GM12878 (cell line): ENCODE results near the gene TYRP1. TPM values are rescaled to one million over a fixed set of nuclear protein-coding genes. Genes with fewer than 3 reads are reported as not detected.
"Not testable (repeated sequence)": the region's sequence is repeated elsewhere in the genome, so short reads cannot be mapped to it uniquely, and the experiment has no call there.

Experiments
- ATAC-seq: fragments of 200-7000 bp; cut with Tn5 transposase; 3 replicates; pipeline ENCODE4 v1.9.1; 2020; ENCODE audit warnings: mild to moderate bottlenecking, moderate library complexity
- BruUV-seq: library from RNA; stranded (reverse); fragments of 400-500 nt; replicated peaks from 2 replicates; lab custom pipeline; 2021; lab: Mats Ljungman, UMichigan
- CTCF ChIA-PET: fragments of 300-600 bp; sonication (Branson Sonifier 250); formaldehyde crosslinking; extraction: SDS; loops from one replicate; lab custom pipeline; 2021; ENCODE audit warnings: inconsistent platforms; lab: Yijun Ruan, JAX
- POLR2A ChIA-PET: fragments of 350-600 bp; formaldehyde crosslinking; extraction: SDS; loops from one replicate; lab custom pipeline; 2021; ENCODE audit warnings: inconsistent platforms; lab: Charles Lee
- RAD21 ChIA-PET: fragments of 300-600 bp; sonication (Branson Sonifier 250); formaldehyde crosslinking; loops from one replicate; lab custom pipeline; 2023; ENCODE audit warnings: antibody characterized with exemption; ENCODE audit not compliant: unreplicated experiment; lab: Charles Lee
- SMC1A ChIA-PET: fragments of 300-600 bp; sonication (Branson Sonifier 250); formaldehyde crosslinking; loops from one replicate; lab custom pipeline; 2023; ENCODE audit not compliant: unreplicated experiment, uncharacterized antibody; lab: Charles Lee
- DNase-seq: peaks from one replicate; pipeline ENCODE4 v3.0.0-alpha.2; 2011; ENCODE audit warnings: low read depth, low spot score
- FAIRE-seq: peaks from 3 replicates; lab custom pipeline; 2011; peaks lifted over from hg19 to GRCh38; lab: Jason Lieb, UNC
- H2AFZ ChIP-seq: 2 replicates; pipeline ENCODE4 v1.6.0; 2011; ENCODE audit warnings: low read depth, low read length, control low read depth; ENCODE audit not compliant: control insufficient read depth
- H3K27ac ChIP-seq: 2 replicates; pipeline ENCODE4 v1.5.1; 2011; ENCODE audit warnings: control low read depth; ENCODE audit not compliant: control insufficient read depth, insufficient read depth
- H3K27me3 ChIP-seq, 2 experiments: replicated peaks in 1 of 2; 2 replicates each; pipeline versions ENCODE4 v1.6.0 to v1.6.1; 2011; ENCODE audit warnings: low read length in 1 of 2; ENCODE audit not compliant: control insufficient read depth in 2 of 2, insufficient read depth in 2 of 2
- H3K36me3 ChIP-seq, 2 experiments: 2 replicates each; pipeline ENCODE4 v1.5.1; 2011; ENCODE audit warnings: low read length in 1 of 2; ENCODE audit not compliant: control insufficient read depth in 2 of 2, insufficient read depth in 2 of 2
- H3K4me1 ChIP-seq: 2 replicates; pipeline ENCODE4 v1.6.1; 2011; ENCODE audit warnings: mild to moderate bottlenecking, low read length, moderate library complexity, mixed read lengths; ENCODE audit not compliant: control insufficient read depth, insufficient read depth
- H3K4me2 ChIP-seq: 2 replicates; pipeline ENCODE4 v1.6.0; 2011; ENCODE audit warnings: control low read depth; ENCODE audit not compliant: control insufficient read depth, insufficient read depth
- H3K4me3 ChIP-seq: fragments of 200-600 bp; sonication (generic); 2 replicates; pipeline ENCODE4 v1.5.1; 2016
- H3K79me2 ChIP-seq: 2 replicates; pipeline ENCODE4 v1.6.0; 2011; ENCODE audit warnings: low read length; ENCODE audit not compliant: control insufficient read depth, insufficient read depth
- H3K9ac ChIP-seq: 2 replicates; pipeline ENCODE4 v1.8.0; 2011; ENCODE audit warnings: low read length, control low read depth, mixed read lengths; ENCODE audit not compliant: control insufficient read depth, insufficient read depth
- H3K9me3 ChIP-seq: replicated peaks from 3 replicates; pipeline ENCODE4 v1.5.1; 2011; ENCODE audit warnings: mild to moderate bottlenecking, low read length; ENCODE audit not compliant: control insufficient read depth, insufficient read depth
- H4K20me1 ChIP-seq: 2 replicates; pipeline ENCODE4 v1.6.0; 2011; ENCODE audit not compliant: control insufficient read depth, insufficient read depth
- ATF7 ChIP-seq: fragments of 450-650 bp; IDR thresholded peaks from 2 replicates; pipeline ENCODE4 v1.6.1; 2016; ENCODE audit warnings: low read depth, mild to moderate bottlenecking
- HDAC6 ChIP-seq: fragments of 200-600 bp; sonication (generic); IDR thresholded peaks from one replicate; pipeline ENCODE4 v1.8.0; 2017; ENCODE audit warnings: antibody characterized with exemption; ENCODE audit not compliant: unreplicated experiment
- NFIC ChIP-seq: IDR thresholded peaks from 2 replicates; pipeline ENCODE4 v1.6.1; 2012; ENCODE audit warnings: low read depth, mild to moderate bottlenecking, inconsistent platforms, low read length, moderate library complexity
- NFXL1 ChIP-seq: fragments of 450-650 bp; IDR thresholded peaks from 2 replicates; pipeline ENCODE4 v1.6.1; 2017; ENCODE audit warnings: antibody characterized with exemption, mild to moderate bottlenecking, borderline replicate concordance
- NFYB ChIP-seq: IDR thresholded peaks from 2 replicates; pipeline ENCODE4 v1.6.1; 2011; ENCODE audit warnings: low read depth, mild to moderate bottlenecking, low read length, improper control_type of control experiment, moderate library complexity; ENCODE audit not compliant: insufficient read depth
- POLR2AphosphoS5 ChIP-seq: IDR thresholded peaks from 2 replicates; pipeline ENCODE4 v1.6.1; 2011; ENCODE audit warnings: mild to moderate bottlenecking, low read length, inconsistent platforms
- SMAD1 ChIP-seq: fragments of 450-650 bp; IDR thresholded peaks from 2 replicates; pipeline ENCODE4 v1.6.1; 2018; ENCODE audit warnings: mild to moderate bottlenecking, low read depth; ENCODE audit not compliant: partially characterized antibody
- SMC3 ChIP-seq: IDR thresholded peaks from 2 replicates; pipeline ENCODE4 v1.6.1; 2011; ENCODE audit warnings: low read length, improper control_type of control experiment, borderline replicate concordance
- SUPT20H ChIP-seq: IDR thresholded peaks from 2 replicates; pipeline ENCODE4 v1.6.1; 2011; ENCODE audit warnings: low read depth, mild to moderate bottlenecking, low read length, moderate library complexity, borderline replicate concordance; ENCODE audit not compliant: control insufficient read depth
- WRNIP1 ChIP-seq: IDR thresholded peaks from 2 replicates; pipeline ENCODE4 v1.6.1; 2011; ENCODE audit warnings: low read depth, low read length, improper control_type of control experiment, borderline replicate concordance
- YY1 ChIP-seq: IDR thresholded peaks from 2 replicates; pipeline ENCODE4 v1.6.1; 2011; ENCODE audit warnings: low read depth, mild to moderate bottlenecking, low read length
- ZNF687 ChIP-seq: fragments of 450-650 bp; IDR thresholded peaks from 2 replicates; pipeline ENCODE4 v1.6.1; 2017; ENCODE audit warnings: mild to moderate bottlenecking, moderate library complexity
- ZSCAN29 ChIP-seq: fragments of 450-650 bp; IDR thresholded peaks from 2 replicates; pipeline ENCODE4 v1.6.1; 2017; ENCODE audit warnings: mild to moderate bottlenecking, moderate library complexity
- WGBS: methylation state at CpG from one replicate; pipeline ENCODE4 v1.1.6; 2016; ENCODE audit warnings: low lambda C conversion rate; ENCODE audit not compliant: insufficient replicate concordance, insufficient coverage; ENCODE audit errors: missing lambda C conversion rate; 5-methylcytosine and 5-hydroxymethylcytosine counted together
- in situ Hi-C: fragments of 300-500 bp; cut with MboI; formaldehyde crosslinking; loops from 9 replicates; pipeline ENCODE4 v1.14.3; 2018; ENCODE audit warnings: mixed read lengths
- intact Hi-C: fragments of 100-400 bp; cut with micrococcal nuclease; formaldehyde crosslinking; loops from one replicate; pipeline ENCODE4 v1.14.2; 2022; ENCODE audit not compliant: unreplicated experiment
- polyA plus RNA-seq, 11 experiments: library from polyadenylated mRNA; depleted of rRNA in 4 of 11; unstranded in 6 of 11; stranded (reverse) in 5 of 11; fragments of >200 nt; fragmentation: Nextera tagmentation in 4 of 11; fragmentation: Illumina TruSeq in 1 of 11; extraction: Ambion mirVana in 4 of 11; extraction: Trizol in 1 of 11; gene quantifications; 1 replicate in 1 of 11; 2 replicates in 10 of 11; pipeline versions ENCODE4 v1.2.1 to v1.2.3, GENCODE V29; 2011 to 2016; ENCODE audit warnings: inconsistent platforms in 2 of 11, missing spikeins in 2 of 11, low read depth in 1 of 11
- total RNA-seq, 4 experiments: library from RNA; depleted of rRNA in 3 of 4; stranded (reverse); fragments of >200 nt in 3 of 4; fragmentation: Illumina TruSeq in 1 of 4; extraction: Trizol in 1 of 4; gene quantifications; 2 replicates each; pipeline versions ENCODE4 v1.2.1 to v1.2.3, GENCODE V29; 2013 to 2021

The TYRP1 gene
- total and polyA plus RNA-seq, 10 of the 15 experiments (the other 5 are each of a cell fraction or from before 2014, with no cell fraction given) = 0.01 TPM; not detected in 9

GRCh38 chr9:12674961-12675360, 18.2 kb upstream of the TYRP1 start (continued):
- no peak for TF ChIP-seq NFIC

- CTCF ChIA-PET, DNase-seq, H2AFZ ChIP-seq, H3K36me3 ChIP-seq, H3K27me3 ChIP-seq, H4K20me1 ChIP-seq, ATAC-seq, H3K27ac ChIP-seq, POLR2A ChIA-PET, FAIRE-seq, H3K4me1 ChIP-seq, H3K4me2 ChIP-seq, H3K9me3 ChIP-seq, H3K79me2 ChIP-seq, intact Hi-C loops, in situ Hi-C loops, BruUV-seq, H3K9ac ChIP-seq, RAD21 ChIA-PET, SMC1A ChIA-PET, H3K4me3 ChIP-seq: not testable (repeated sequence)
- 60% methylated on average over 11 of the region's 11 CpGs for WGBS
Measured at GRCh38 chr9:12677462-12678126, 15.6 kb upstream of the TYRP1 start.

- no peak for DNase-seq
- Histone ChIP-seq H3K79me2 (no peaks in the 10 kb centered on the region), H4K20me1 (no peaks in the 10 kb centered on the region), H3K4me1 (no peaks in the 10 kb centered on the region), H3K36me3 (no peaks in the 10 kb centered on the region), H3K4me3 (no peak overlapping the region), H3K9ac (no peak overlapping the region), H2AFZ (no peak overlapping the region), H3K4me2 (no peak overlapping the region), H3K9me3 (no peaks in the 10 kb centered on the region), H3K27me3 (no peaks in the 10 kb centered on the region), H3K27ac (no peak overlapping the region)
- no TSS peak for BruUV-seq
- no peak for ATAC-seq
- in situ Hi-C loops = no loop called here
- SMC1A ChIA-PET = no interaction called here
- WGBS = 0% methylated on average over 2 of the region's 2 CpGs
- intact Hi-C loops = no loop called here
- FAIRE-seq = no peak
- CTCF ChIA-PET = no interaction called here
- RAD21 ChIA-PET = no interaction called here
- POLR2A ChIA-PET = no interaction called here
- no peak for TF ChIP-seq ZSCAN29
- no peak for TF ChIP-seq YY1
- no peak for TF ChIP-seq ATF7
- no peak for TF ChIP-seq NFXL1
- no peak for TF ChIP-seq ZNF687
- no peak for TF ChIP-seq NFYB
- TF ChIP-seq HDAC6 = no peak
- no peak for TF ChIP-seq SMC3
- no peak for TF ChIP-seq POLR2AphosphoS5
- no peak for TF ChIP-seq SMAD1
- TF ChIP-seq WRNIP1 = no peak
- TF ChIP-seq SUPT20H = no peak
Measured at GRCh38 chr9:12680341-12680740, 12.8 kb upstream of the TYRP1 start.
